Fibroblast of the conjunctiva (primary cell): ENCODE results near the gene A2M.

ENCODE experiments used
- DNase-seq: peaks from one replicate; pipeline ENCODE4 v3.0.0-alpha.2; 2010; ENCODE audit warnings: low read depth

Gene A2M

DNA sequence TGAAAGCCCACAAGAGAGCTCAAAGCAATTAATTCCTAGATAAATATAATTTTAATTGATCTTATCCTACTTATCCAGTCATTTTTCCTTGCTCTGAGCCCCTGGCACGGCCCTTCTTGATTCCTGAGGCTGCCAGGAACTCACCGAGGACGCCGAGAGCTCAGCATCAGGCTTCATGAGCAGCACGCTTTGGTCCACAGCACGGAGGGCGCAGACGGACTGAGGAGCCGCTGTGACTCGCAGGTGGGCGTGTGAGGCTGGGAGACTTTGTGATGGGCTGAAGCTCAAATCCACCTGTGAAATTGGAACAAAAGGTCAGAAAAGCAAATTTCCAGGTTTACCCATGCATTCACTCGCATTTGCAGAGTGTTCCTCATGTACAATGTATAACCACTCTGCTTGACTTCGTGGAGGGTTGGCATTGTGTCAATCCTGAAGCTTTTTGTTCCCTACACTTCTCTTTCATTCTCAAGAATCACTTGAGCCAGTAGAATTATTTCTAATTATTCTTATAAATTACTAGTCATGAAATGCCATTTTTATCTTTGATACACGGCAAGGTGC, 17.2 kb downstream of the A2M start:
- no peak for DNase-seq

DNA sequence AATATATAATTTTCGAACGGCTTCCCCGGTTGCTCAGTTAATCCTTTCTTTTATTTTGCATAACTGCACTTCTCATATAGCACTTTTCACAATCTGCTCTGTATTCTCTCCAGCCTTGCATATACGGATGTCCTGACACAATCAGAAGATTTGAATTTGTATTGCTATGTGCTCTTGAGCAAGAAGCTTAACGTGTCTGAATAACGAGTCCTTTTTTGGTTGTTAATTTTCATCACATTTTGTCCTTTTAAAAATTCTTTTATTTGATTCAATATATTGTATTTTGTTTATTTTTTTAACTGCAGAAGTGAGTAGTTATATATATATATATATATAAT, 17.6 kb downstream of the A2M start:
- DNase-seq, result no peak

- DNase-seq, result no peak
These were observed 19.0 kb downstream of the A2M start for GRCh38 chr12:9096563-9097176.

DNA sequence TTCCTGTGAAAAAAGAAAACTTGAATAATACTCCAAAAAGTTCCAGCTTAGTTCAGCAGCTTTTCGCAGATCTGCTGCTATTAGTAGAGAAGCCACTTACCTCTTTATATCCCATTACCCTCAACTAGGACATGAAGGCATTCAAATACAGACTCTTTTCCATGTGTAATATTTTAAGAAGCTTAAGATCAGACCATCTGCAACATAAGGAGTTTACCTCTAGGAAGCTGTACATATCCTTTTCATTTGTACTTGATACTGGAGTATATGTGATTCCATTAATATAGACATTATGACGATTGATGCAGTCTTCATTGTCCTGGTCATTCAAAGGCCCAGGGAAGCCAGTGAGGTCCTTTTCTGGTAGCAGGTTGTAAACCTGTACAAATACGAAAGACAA, 20.4 kb downstream of the A2M start:
- no peak for DNase-seq

DNA sequence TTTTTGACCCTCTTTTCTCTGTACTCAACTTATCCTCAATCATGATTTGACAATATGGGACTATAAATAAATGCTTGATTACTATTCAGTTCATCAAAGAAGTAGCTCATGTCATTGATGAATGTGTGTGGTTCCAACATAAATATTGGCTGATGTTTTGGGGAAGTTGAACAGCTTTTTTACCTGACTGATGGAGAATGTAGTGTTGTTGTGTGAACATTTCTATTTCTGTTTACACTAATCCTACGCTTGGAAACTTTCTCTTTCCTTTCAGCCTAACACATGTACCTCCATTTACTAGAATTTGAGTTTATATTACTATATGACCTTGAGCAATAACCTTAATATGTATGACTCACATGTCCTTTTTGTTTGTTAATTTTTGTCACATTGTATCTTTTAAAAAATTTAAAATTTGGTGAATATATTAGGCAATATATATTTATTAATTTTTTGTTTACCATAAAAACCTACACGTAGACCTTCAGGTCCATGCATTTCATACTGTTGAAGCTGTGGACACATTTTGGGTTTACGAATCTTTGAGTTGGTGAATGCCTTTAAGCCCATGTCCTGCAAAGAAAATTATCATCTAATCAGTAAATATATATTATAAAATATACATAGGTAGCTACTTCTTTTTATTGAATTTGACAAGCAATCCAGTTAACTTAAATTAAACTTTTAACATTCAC, 21.1 kb downstream of the A2M start:
- DNase-seq, result no peak

- DNase-seq, result no peak
These were observed 23.7 kb downstream of the A2M start for GRCh38 chr12:9091891-9092598.

DNA sequence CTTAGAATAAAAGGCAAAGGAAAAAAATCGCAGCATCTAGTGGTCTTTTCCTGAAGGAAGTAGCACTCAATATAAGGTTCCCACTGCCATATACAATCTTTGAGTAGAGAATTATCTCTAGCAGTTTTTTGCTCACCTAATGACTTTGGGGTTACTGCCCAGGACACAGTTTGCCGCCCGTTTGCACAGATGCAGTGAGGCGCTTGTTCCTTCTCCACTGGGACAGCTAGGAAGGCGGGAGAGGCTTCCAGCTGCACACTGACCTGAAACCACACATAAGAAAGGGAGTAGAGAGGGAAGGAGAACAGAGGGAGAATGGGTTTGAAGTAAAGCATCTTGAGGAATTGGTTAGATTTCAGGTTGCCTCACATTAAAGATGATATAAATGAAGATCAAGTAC, 25.5 kb downstream of the A2M start:
- no peak for DNase-seq

- no peak for DNase-seq
These were observed 28.5 kb downstream of the A2M start for GRCh38 chr12:9087087-9087835.

GRCh38 chr12:9086087-9086486, 29.6 kb downstream of the A2M start:
- DNase-seq, result no peak

DNA sequence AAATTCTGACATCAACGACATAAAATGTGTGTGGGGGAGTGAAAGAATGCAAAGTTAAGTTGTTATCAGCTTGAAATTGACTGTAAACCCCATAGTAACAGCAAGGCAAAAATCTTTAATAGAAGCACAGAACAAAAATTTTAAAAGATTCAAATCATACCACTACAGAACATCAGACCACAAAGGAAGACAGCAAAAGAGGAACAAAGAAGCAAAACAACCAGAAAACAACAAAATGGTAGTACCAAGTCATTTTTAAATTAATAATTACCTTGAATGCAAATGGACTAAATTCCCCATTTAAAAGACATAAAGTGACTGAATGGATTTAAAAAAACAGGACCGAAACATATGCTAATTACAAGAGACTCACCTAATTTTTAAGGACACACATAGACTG, 31.3 kb downstream of the A2M start:
- no peak for DNase-seq

- no peak for DNase-seq
These were observed 31.9 kb downstream of the A2M start for GRCh38 chr12:9083793-9084192.

DNA sequence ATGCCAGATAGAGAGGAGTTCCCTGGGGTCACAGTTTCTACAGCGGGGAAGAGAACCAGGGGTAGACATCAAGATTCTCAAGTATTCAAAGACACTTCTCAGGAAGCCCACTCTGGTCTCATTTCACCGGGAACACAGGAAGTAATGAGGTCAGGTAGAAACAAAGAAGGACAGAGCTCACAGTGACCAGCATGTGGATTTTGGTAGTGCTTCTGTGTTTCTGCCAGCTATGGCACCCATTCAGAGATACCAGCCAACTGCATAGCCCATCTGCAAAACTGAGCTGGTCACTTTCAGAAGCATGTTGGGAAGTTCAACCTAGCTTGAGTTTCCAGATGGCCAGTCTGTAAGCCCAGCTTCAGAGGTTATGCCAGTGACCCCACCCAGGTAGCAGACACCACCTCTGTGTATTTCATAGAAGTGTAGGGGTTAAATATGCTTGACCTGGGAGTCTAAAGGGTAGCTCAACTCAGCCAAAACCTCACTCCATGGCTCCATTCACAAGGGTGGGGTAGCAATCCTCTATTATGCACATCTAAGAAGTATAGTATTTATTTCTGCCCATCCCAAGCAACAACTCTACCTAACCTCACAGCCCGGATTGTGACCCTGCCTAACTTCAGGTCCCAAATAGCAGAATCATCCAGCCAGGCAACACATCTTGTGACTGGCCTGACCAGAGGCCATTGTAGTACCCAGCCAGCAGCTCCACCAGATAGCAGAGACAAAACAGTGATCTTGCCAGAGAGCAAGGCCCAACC, 33.9 kb downstream of the A2M start:
- DNase-seq, result no peak

- no peak for DNase-seq
These were observed 35.6 kb downstream of the A2M start for GRCh38 chr12:9079883-9080675.

DNA sequence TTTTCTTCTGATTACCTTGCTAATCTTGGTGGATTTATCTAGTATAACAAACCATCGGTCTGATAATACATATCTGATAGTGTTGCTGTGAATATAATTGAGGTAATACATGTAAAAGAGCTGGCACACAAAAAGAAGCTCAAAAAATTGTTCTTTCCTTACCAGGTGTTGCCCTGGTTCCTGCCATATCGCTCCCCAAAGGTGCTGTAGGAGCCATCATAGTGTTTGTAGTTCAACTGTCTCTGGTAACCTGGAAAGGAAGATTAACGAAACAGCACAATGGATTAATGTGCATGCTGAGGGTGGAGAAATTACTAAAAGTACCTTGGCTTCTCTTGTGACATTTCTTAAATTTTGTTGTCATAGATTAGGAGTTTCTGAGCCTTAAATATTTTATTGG, 36.6 kb downstream of the A2M start:
- no peak for DNase-seq

GRCh38 chr12:9077152-9078031, 38.3 kb downstream of the A2M start:
- DNase-seq, result no peak

- no peak for DNase-seq
These were observed 39.0 kb downstream of the A2M start for GRCh38 chr12:9076733-9077132.

DNA sequence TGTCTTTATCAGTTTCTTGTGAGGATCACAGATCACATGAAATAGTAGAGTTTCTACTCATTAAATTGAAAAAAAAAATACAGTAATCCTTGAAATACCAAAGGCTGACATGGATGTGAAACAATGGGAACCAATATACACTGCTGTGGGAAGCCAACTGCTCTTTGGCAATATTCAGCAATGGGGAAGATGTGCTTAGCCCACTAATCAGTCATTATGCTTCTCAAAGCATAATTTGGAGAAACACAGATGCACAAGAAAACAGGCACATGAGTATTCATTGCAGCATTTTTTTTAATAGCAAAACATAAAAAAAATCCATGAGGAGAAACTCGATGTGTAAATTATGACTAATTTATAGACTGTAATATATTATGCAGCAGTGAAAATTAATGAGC, 40.6 kb downstream of the A2M start:
- DNase-seq, result no peak

GRCh38 chr12:9074484-9075137, 41.1 kb downstream of the A2M start:
- DNase-seq, result no peak

DNA sequence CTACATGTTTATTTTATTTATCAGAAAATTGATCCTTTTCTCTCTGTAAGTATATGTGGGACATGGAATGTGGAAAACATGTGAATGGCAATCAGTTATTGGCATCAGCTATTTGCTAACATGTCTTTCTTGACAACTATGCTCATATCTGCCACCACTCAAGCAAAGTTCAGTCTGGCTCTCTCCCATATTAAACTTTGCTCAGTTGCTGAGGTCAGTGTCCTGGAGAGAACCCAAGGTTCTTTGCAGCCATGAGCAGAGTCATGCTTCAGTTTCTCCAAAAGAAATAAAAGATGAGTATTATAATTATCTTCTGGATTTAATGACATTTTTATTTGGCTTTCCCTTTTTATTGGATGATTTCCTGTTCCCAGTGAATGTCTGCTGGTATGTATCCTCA, 42.6 kb downstream of the A2M start:
- DNase-seq, result no peak
